Uterus (tissue), 2 donors: ENCODE results near the gene RPL21.

ENCODE experiments used
- CTCF ChIP-seq, 4 experiments: fragments of 200-600 bp in 2 of 4; fragments of 450-650 bp in 2 of 4; sonication (generic) in 2 of 4; IDR thresholded peaks; one replicate each; pipeline ENCODE4 v1.5.1; 2016 to 2019; ENCODE audit warnings: antibody characterized with exemption in 4 of 4, mild to moderate bottlenecking in 2 of 4, moderate library complexity in 1 of 4
- POLR2A ChIP-seq, 2 donors: fragments of 450-650 bp; IDR thresholded peaks; one replicate each; pipeline ENCODE4 v1.6.1; 2016; ENCODE audit warnings: antibody characterized with exemption in 2 of 2, mild to moderate bottlenecking in 1 of 2, moderate library complexity in 1 of 2

- TF ChIP-seq CTCF (IDR thresholded peaks at IDR 0.05), result no peak
- TF ChIP-seq POLR2A (IDR thresholded peaks at IDR 0.05), result no peak
Measured at GRCh38 chr13:27201661-27202060, 49.7 kb upstream of the RPL21 start.
